Type B pancreatic cell (in vitro differentiated cells): ENCODE results near the gene CDC42SE1. TPM values are rescaled to one million over a fixed set of nuclear protein-coding genes. Genes with fewer than 3 reads are reported as not detected.
"Not testable (repeated sequence)": the region's sequence is repeated elsewhere in the genome, so short reads cannot be mapped to it uniquely, and the experiment has no call there.

Experiments used
- DNase-seq: peaks from one replicate; pipeline ENCODE4 v3.0.0; 2021; ENCODE audit warnings: mixed read lengths; ENCODE audit not compliant: unreplicated experiment; ENCODE audit errors: extremely low spot score
- H3K27ac Mint-ChIP-seq: 2 replicates; pipeline ENCODE4 v1.8.0; 2021; ENCODE audit warnings: mild to moderate bottlenecking, mixed read lengths
- H3K27me3 Mint-ChIP-seq: 2 replicates; pipeline ENCODE4 v1.8.0; 2021; ENCODE audit warnings: mixed read lengths
- H3K36me3 Mint-ChIP-seq: 2 replicates; pipeline ENCODE4 v1.8.0; 2021; ENCODE audit warnings: mixed read lengths
- H3K4me1 Mint-ChIP-seq: one replicate; pipeline ENCODE4 v1.8.0; 2021; ENCODE audit warnings: mixed read lengths; ENCODE audit not compliant: unreplicated experiment
- H3K4me3 Mint-ChIP-seq: 2 replicates; pipeline ENCODE4 v1.8.0; 2021; ENCODE audit warnings: mild to moderate bottlenecking, mixed read lengths
- H3K9me3 Mint-ChIP-seq: 2 replicates; pipeline ENCODE4 v1.8.0; 2021; ENCODE audit warnings: mixed read lengths
- long read RNA-seq: library from polyadenylated mRNA; unstranded; transcript quantifications from one replicate; pipeline ENCODE4 v2.0.0, GENCODE V29; 2020
- total RNA-seq: library from RNA; stranded (reverse); gene quantifications from 2 replicates; pipeline ENCODE4 v1.2.1, GENCODE V29; 2021; ENCODE audit warnings: low replicate concordance
- TF ChIP-seq, protein P1 (sequence below): fragments of 200-600 bp; sonication (generic); conservative IDR thresholded peaks from 2 replicates; pipeline ENCODE4 v1.5.0; 2021; ENCODE audit warnings: antibody characterized with exemption, mild to moderate bottlenecking

CDC42SE1 gene, protein sequence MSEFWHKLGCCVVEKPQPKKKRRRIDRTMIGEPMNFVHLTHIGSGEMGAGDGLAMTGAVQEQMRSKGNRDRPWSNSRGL
- total RNA-seq = 109 and 176 TPM in 2 replicates
- long read RNA-seq, transcript CDC42SE1-204 (4 exons, 2,379 nt) = minor isoform, 5 of 225 reads
- long read RNA-seq, transcript CDC42SE1-207 (6 exons, 3,181 nt) = minor isoform, 13 of 225 reads
- long read RNA-seq, transcript CDC42SE1-201 (5 exons, 3,045 nt) = major isoform, 147 of 225 reads
- long read RNA-seq, partial matches to known transcripts = 17 of 225 reads
- long read RNA-seq, other reads (novel, unspliced or antisense) = 43 of 225 reads

DNA sequence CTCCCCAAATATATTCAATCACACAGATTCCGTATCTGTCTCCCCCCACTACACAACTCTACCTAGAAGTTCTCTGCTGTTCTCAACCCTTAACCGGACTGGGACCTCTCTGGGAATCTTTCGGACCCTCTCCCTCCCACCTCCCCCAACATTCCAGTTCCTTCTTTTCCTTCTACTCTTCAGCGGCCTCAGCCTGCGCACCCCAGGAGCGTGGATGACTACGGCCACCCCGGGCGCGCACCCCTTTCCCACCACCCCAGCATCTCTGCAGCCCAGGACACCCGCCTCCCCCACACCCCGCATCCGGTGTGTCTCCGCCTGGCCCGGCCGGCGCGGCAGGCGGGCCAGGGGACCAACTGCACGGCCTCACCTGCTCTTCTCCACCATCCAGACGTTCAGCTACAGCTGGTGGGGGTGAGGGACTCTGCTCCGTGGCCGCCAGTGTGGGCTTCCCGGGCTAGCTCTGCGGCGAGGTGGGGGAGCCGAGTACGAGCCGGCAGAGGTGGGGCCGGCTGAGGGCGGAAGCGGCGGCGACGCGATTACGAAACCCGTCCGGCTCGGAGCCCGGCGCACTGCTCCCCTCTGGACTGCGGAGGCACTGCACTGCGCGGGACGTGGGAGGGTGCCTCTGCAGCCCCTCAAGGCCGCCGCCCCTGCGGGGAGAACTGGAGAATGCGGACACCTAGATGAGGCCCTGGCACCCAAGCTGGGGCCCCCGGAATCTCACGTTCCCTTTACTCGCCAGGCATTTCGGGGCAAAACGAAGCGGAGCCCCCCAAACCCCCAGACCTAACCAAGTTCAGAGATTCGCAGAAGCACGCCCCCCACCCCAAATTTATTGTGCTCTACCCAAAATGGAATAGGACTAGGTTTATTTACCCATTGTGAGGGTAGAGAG, at the start of gene CDC42SE1:
CDC42SE1 (minus strand) TSS at position 514 of the 898 bp plus-strand sequence. CDS start 3,892 bp downstream, outside the sequence.
- peaks cover 21% of the 10 kb centered on the region for H3K36me3 Mint-ChIP-seq
- no peaks in the 10 kb centered on the region for H3K27me3 Mint-ChIP-seq
- TF ChIP-seq, protein P1, sequence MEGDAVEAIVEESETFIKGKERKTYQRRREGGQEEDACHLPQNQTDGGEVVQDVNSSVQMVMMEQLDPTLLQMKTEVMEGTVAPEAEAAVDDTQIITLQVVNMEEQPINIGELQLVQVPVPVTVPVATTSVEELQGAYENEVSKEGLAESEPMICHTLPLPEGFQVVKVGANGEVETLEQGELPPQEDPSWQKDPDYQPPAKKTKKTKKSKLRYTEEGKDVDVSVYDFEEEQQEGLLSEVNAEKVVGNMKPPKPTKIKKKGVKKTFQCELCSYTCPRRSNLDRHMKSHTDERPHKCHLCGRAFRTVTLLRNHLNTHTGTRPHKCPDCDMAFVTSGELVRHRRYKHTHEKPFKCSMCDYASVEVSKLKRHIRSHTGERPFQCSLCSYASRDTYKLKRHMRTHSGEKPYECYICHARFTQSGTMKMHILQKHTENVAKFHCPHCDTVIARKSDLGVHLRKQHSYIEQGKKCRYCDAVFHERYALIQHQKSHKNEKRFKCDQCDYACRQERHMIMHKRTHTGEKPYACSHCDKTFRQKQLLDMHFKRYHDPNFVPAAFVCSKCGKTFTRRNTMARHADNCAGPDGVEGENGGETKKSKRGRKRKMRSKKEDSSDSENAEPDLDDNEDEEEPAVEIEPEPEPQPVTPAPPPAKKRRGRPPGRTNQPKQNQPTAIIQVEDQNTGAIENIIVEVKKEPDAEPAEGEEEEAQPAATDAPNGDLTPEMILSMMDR = peak; percentile 83
- peaks cover 42% of the 10 kb centered on the region for H3K4me1 Mint-ChIP-seq
- no peaks in the 10 kb centered on the region for H3K9me3 Mint-ChIP-seq
- DNase-seq = peak; percentile 89
- H3K27ac Mint-ChIP-seq = peak within 1 kb of the TSS; percentile 79
- peak within 1 kb of the TSS; percentile 88 for H3K4me3 Mint-ChIP-seq

DNA sequence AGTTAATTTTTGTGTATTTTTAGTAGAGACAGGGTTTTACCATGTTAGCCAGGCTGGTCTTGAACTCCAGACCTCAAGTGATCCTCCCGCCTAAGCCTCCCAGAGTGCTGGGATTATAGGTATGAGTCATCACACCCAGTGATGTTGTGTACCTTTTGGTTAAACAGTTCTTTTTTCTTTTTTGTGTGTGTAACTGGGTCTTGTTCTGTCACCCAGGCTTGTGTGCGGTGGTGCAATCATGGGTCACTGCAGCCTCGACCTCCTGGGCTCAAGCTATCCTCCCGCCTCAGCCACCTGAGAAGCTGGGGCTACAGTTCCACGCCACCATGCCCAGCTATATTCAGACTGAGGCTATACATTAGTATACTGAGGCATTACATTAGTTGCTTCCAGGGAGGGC, 48.9 kb upstream of the CDC42SE1 start:
- H3K4me3 Mint-ChIP-seq = no peak overlapping the region
- H3K4me1 Mint-ChIP-seq = peaks cover 8% of the 10 kb centered on the region
- TF ChIP-seq, protein P1 = no peak
- no peaks in the 10 kb centered on the region for H3K27me3 Mint-ChIP-seq
- no peak overlapping the region for H3K27ac Mint-ChIP-seq
- no peaks in the 10 kb centered on the region for H3K9me3 Mint-ChIP-seq
- H3K36me3 Mint-ChIP-seq = peaks cover 4% of the 10 kb centered on the region
- DNase-seq = no peak

DNA sequence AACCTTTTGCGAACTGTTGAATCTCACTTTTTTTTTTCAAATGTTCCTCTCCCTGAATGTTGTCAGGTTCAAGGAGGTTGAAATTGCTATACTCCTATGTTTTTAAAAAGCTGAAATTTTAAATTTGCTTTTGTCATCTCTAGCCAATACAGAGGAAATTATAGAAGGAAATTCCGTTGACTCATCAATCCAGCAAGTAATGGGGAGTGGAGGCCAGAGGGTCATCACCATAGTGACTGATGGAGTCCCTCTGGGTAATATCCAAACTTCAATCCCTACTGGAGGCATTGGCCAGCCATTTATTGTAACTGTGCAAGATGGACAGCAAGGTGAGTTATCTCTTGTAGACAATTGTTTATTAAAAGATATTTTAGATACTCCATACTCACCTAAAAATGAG, 47.5 kb upstream of the CDC42SE1 start:
- Mint-ChIP-seq H3K4me3 (no peak overlapping the region), H3K36me3 (peaks cover 4% of the 10 kb centered on the region), H3K27ac (peak overlapping the region; percentile 32), H3K4me1 (peaks cover 8% of the 10 kb centered on the region), H3K9me3 (no peaks in the 10 kb centered on the region), H3K27me3 (no peaks in the 10 kb centered on the region)
- DNase-seq = no peak
- TF ChIP-seq, protein P1 = no peak

GRCh38 chr1:151104630-151105029, 45.2 kb upstream of the CDC42SE1 start:
- Mint-ChIP-seq H3K27ac (no peak overlapping the region), H3K9me3 (no peaks in the 10 kb centered on the region), H3K36me3 (peaks cover 4% of the 10 kb centered on the region), H3K27me3 (no peaks in the 10 kb centered on the region), H3K4me1 (peaks cover 8% of the 10 kb centered on the region), H3K4me3 (no peak overlapping the region)
- no peak for DNase-seq
- TF ChIP-seq, protein P1 = no peak

DNA sequence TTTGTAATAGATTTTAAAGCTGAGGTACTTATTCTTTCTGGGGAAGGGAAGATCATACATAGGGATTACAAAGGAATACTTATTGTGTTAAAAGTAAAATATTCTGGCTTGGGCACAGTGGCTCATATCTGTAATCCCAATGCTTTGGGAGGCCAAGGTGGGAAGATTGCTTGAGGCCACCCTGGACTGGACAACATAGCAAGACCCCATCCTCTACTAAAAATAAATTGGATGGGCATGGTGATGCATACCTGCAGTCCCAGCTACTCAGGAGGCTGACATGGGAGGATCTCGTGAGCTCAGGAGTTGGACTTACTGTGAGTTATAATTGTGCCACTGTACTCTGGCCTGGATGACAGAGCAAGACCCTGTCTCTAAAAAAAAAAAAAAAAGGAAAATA, 38.7 kb upstream of the CDC42SE1 start:
- Mint-ChIP-seq H3K4me3 (no peak overlapping the region), H3K4me1 (no peaks in the 10 kb centered on the region), H3K27ac (no peak overlapping the region), H3K36me3 (no peaks in the 10 kb centered on the region), H3K9me3 (no peaks in the 10 kb centered on the region), H3K27me3 (no peaks in the 10 kb centered on the region)
- TF ChIP-seq, protein P1 = no peak
- DNase-seq = no peak

GRCh38 chr1:151097426-151097825, 38.0 kb upstream of the CDC42SE1 start:
- not testable (repeated sequence) for H3K36me3 Mint-ChIP-seq, H3K27me3 Mint-ChIP-seq, H3K4me3 Mint-ChIP-seq, H3K4me1 Mint-ChIP-seq, H3K9me3 Mint-ChIP-seq, H3K27ac Mint-ChIP-seq, DNase-seq
